ENCODE data around the gene SPNS1.

GRCh38 chr16:29029168-29029994 is 54.8 kb downstream of the SPNS1 start:
- TF ChIP-seq CTCF (IDR thresholded peaks at IDR 0.05; ENCODE audit: low read depth, low read length): no peak
- no peak for TF ChIP-seq EZH2phosphoT487 (IDR thresholded peaks at IDR 0.05; ENCODE audit: low read depth)
